Amniotic stem cell (primary cell): ENCODE measurements around the gene APLP1.
"Not testable (repeated sequence)": the region's sequence is repeated elsewhere in the genome, so short reads cannot be mapped to it uniquely, and the experiment has no call there.

Experiments
- DNase-seq: peaks from one replicate; lab custom pipeline; 2025; lab: John Stamatoyannopoulos, UW

Gene APLP1

DNA sequence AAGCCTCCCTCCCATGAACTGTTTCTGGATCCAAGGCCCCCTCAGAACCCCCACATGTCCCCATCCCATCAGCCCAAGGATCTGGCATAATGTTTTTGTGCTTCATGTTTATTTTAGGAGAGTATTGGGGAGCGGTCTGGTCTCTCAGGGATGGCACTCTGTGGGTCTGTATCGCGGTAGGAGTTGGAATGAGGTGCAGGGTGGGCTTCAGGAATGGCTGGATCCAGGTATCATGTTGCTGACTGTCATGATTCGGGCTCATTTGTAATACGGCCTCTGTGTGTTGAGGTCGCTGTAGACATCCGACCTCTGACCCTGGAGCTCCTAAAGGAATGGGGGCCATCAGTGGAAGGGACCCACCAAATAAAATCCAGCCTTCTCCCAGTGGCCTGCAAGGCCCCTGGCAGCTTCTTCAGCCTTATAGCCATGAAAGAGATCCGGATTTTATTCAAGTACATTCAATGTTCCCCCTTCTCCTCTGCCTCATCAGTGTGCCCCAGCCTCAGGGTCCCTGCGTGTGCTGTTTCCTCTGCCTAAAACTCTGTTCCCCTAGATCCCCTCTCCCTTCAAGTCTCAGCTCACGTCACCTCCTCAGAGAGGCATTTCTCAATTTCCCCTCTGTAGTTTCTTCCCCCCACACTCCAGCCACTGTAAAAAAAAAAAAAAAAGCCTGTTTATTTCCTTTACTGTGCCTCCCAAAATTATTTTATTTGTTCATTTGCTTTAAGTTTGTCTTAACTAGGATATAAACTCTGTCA lies 36.1 kb downstream of the APLP1 start:
- no peak for DNase-seq

DNA sequence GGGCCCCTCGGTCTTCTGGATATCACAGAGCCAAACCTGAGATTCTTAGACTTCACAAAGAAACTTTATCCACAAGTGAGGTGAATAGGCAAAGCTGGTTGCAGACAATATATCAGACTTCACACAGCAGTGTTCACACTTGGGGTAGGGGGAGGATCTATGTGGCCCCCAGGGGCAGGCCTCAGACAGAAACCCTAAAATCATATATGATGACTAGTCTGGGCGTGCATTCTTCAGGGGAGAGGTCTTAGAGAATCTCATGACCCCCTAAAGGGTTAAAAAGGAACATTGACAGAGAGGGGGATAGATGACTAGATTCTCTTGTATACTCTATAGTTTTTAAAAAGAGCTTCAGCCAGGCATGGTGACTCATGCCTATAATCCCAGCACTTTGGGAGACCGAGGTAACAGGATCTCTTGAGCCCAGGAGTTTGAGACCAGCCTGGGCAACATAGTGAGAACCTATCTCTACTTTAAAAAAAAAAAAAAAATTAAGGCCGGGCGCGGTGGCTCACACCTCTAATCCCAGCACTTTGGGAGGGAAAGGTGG lies 36.9 kb downstream of the APLP1 start:
- DNase-seq = no peak

DNA sequence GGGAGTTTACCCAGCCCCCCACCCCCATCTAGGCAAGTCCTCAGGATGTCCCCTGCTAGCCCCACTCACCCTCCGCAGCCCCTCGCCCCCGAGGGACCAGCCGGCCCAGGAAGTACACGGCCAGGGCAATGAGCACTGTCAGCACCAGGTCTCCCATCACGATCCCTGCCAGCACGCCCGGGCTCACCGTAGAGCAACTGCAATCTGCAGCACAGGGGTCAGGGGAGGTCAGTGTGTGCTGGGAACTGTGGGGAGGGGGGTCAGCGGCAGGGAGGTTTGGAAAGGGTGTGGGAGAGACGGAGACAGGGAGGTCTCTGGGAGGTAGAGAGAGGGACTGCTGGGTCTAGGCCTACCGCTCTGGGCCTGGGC lies 39.0 kb downstream of the APLP1 start:
- no peak for DNase-seq

DNA sequence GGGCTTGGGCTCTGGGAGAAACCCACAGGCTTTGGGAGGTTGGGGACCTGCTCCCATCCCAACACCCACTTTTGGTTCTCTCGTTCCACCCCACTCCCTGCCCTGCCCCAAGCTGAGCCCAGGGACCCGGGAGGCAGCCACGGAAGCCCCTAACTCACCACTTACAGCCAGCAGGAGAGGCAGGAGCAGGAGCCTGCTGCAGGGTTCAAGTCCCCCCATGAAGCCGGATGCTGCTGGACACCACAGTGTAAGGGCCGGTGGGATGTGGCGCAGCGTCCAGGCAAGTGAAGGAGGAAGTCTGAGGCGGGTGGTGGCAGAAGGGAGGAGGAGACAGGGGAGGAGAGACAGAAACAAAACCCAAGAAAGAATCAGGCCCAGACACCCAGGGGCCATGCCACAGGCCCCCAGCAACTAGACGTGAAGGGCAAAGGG lies 39.7 kb downstream of the APLP1 start, which contains the start of gene TYROBP:
Gene TYROBP (minus strand): TSS at position 286 of the 432 bp plus-strand sequence. CDS start 67 bp downstream, at position 219.
- no peak for DNase-seq

DNA sequence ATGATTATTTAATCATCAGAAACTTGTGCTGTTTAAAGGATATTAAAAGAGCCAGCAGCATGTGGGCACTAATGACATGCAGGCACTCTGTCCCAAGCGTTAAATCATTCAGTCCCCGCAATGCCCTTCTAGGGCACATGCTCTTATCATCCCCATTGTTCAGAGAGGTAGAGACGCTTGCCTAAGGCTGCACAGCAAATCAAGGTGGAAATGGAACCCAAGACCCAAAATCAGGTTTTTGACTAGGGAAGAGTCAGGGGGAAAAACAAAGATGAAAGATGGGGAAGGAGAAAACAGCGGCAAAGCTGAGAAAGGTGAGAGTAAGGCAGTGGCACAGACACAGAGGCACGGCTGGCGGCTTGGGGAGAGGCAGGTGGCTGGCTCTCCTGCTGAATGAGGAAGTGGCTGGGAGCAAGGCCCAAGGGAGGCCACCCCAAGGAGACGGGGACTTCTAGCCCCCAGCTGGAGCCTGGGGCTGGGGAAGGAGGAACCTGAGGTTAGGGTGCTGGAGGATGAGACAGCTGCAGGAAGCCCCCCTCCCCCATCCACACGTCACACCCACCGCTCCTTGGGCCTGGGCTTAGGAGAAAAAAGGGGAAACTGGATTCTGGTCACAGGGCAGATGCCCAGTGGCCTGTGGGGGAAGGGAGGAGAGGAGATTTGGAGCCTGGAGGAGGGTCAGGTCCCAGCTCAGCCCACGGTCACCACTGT lies 40.8 kb downstream of the APLP1 start:
- DNase-seq = no peak

DNA sequence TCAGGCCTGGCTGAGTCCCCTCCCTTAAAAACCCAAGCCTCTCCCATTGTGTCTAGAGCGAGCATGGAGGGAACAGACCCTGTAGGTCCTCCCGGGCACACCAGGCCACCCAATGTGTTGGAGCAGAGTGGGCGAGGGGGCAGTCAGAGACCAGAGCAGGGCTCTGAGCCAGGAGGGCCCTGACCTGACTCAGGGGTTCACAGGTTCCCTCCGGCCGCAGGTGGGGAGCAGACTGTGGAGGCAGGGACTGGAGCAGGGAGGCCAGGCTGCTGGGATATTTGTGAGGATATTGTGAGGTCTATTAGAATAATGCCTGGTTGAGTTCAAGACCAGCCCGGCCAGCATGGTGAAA lies 41.3 kb downstream of the APLP1 start:
- DNase-seq = no peak

DNA sequence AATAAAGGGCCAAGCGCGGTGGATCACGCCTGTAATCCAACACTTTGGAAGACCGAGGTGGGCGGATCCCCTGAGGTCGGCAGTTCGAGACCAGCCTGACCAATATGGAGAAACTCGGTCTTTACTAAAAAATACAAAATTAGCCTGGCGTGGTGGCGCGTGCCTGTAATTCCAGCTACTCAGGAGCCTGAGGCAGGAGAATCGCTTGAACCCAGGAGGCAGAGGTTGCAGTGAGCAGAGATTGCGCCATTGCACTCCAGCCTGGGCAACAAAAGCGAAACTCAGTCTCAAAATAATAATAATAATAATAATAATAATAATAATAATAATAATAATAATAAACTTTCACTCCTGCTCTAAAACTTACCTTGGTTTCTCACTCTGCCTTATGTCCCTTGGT lies 42.0 kb downstream of the APLP1 start:
- DNase-seq = not testable (repeated sequence)

DNA sequence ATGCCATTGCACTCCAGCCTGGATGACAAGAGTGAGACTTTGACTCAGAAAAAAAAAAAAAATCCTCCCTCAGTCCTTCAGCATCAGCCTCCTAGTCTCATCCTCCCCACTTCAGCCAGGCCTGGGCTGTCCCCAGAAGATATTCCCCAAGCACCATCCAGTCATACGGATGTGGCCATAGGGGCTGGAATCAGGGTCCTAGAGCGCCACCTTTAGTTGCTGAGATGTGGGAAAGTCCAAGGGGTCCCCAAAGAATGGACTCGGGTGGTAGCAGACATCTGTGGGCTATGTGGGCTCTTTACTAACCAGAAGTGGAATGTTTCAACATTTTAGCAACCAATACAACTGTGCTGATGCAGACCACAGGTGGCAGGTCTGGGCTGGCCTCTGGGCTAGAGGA lies 42.8 kb downstream of the APLP1 start:
- DNase-seq = no peak

DNA sequence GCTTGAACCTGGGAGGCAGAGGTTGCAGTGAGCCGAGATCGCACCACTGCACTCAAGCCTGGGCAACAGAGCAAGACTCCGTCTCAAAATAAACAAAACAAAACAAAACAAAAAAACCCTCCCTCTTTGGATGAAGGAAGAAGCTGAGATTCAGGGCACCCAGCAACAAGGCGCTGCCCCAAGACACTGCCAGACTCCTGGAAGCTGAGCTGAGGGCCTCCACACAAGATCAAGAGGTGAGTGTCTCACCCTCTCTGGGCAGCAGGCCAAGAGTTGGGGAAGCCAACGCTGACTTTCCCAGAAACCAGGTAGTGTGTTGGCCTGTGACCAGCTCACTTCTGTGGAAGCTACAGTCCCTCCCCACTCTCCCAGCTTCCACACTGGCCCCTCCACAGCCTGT lies 43.4 kb downstream of the APLP1 start:
- DNase-seq = no peak

DNA sequence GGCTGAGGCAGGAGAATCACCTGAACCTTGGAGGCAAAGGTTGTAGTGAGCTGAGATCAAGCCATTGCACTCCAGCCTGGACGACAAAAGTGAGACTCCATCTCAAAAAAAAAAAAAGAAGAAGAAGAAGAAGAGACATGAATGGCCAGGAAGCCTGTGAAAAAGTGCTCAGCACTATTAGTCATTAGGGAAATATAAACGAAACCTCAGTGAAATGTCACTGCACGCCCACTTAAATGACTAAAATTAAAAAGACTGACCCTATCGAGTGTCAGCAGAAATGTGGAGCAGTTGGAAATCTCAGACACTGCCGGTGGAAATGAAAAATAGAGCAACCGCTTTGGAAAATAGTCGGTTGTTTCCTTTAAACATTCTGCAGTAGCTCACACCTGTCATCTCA lies 45.2 kb downstream of the APLP1 start:
- DNase-seq = no peak

DNA sequence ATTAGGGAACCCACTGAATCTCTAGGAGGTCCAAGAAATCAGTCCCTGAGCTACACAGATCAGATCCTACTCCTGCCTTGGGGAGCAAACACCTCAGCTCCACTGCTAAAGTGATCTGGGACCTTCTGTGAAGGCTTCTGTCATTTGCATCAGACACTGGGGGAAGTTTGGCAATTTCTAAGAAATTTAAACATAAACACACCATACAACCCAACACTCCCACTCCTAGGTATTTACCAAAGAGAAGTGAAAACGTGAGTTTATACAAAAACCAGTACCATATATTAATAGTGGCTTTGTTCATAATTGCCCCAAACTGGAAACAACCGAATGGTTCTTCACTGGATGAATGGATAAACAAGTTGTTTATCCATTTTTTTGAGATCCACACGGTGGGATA lies 47.1 kb downstream of the APLP1 start:
- DNase-seq = no peak

DNA sequence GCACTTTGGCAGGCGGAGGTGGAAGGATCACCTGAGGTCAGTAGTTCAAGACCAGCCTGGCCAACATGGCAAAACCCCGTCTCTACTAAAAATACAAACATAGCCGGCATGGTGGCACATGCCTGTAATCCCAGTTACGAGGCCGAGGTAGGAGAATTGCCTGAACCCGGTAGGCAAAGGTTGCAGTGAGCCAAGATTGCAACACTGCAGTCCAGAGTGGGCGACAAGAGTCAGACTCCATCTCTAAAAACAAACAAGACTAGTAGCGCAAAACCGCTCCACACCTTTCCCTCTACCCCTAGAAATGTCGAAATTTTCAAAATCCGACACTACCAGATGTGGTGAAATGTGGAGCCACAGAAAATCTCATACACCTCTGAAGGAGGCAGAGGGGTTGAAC lies 50.9 kb downstream of the APLP1 start:
- DNase-seq = no peak

DNA sequence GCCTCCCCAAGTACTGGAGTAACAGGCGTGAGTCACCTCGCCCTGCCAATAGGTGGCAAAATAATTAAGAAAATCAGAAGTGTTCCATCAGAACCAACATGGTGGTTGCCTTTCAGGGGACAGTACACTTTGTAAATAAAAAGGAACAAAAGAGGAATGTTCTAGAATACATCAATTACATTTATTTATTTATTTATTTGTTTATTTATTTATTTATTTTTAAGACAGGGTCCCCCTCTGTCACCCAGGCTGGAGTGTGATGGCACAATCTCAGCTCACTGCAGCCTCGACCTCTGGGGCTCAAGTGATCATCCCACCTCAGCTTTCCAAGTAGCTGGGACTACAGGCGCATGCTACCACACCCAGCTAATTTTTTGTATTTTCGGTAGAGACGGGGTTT lies 52.6 kb downstream of the APLP1 start:
- no peak for DNase-seq

DNA sequence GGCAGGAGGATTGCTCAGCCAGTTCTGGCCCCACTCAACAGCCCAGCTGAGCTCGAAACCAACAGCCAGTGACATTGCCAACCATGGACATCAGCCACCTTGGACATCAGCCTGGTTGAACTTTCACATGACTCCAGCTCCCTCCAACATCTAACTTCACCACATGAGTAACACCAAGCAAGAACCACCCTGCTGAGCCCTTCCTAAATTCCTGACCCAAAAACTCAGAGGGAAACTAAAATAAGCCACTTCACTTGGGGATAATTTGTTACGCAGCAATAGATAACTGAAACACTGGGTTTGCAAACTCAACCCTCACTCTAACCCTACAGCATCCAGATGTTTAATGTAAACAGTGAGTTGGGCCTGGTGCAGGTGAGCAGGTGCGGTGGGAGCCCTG lies 57.1 kb downstream of the APLP1 start:
- no peak for DNase-seq

DNA sequence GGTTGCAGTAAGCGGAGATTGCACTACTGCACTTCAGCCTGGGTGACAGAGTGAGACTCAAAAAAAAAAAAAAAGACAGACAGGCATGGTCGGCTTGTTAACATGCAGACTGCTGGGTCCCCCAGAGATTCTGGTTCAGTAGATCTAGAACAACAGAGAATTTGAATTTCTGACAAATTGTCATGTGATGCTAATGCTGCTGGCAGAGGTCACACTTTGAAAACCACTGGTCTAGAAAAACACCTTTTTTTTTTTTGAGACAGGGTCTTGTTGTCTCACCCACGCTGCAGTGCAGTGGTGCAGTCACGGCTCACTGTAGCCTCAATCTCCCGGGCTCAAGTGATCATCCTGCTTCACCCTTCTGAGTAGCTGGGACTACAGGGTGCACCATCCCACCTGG lies 60.1 kb downstream of the APLP1 start:
- no peak for DNase-seq
